Testis (tissue), 2 donors: ENCODE measurements around the gene COL13A1.

Source experiments
- POLR2A ChIP-seq: fragments of 450-650 bp; IDR thresholded peaks from one replicate; pipeline ENCODE4 v1.6.1; 2017; ENCODE audit warnings: antibody characterized with exemption, mild to moderate bottlenecking, moderate library complexity
- TF ChIP-seq, protein P1 (sequence below), 3 experiments: fragments of 450-650 bp in 2 of 3; fragments of 200-600 bp in 1 of 3; sonication (generic) in 1 of 3; IDR thresholded peaks; one replicate each; pipeline ENCODE4 v1.5.1; 2016 to 2019; ENCODE audit warnings: antibody characterized with exemption in 3 of 3, mild to moderate bottlenecking in 2 of 3, moderate library complexity in 1 of 3

DNA sequence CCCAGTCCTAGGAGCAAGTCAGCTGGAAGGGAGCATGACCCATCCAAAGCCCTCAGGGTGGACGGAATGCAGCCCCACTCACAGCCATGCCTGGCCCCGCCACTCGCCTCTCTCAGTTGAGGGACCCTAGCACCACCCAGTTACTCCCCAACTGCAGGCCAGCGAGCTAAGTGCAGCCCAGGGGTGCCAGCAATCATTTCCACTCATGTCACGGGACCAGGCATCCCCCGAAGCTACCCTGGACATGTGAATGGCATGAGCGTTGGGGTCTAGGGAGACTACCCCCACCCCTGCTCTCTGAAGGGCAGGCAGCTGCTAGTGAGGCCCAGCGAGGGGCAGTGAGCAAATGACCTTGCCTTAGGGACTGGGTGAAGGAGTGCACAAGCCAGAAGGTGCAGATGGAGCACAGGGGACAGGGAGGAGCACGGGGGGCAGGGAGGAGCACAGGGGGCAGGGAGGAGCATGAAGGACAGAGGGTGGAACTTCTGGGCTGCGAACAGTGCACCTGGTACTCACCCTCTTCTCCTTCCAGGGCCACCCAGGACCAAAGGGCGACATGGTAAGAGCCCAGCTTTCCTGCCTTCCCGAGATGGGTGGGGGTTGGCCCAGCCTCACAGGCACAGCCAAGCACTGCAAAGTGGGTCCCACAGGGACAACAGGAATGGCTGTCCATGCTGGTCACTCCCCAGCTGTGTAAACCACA is 87.3 kb downstream of the COL13A1 start:
- TF ChIP-seq, protein P1, sequence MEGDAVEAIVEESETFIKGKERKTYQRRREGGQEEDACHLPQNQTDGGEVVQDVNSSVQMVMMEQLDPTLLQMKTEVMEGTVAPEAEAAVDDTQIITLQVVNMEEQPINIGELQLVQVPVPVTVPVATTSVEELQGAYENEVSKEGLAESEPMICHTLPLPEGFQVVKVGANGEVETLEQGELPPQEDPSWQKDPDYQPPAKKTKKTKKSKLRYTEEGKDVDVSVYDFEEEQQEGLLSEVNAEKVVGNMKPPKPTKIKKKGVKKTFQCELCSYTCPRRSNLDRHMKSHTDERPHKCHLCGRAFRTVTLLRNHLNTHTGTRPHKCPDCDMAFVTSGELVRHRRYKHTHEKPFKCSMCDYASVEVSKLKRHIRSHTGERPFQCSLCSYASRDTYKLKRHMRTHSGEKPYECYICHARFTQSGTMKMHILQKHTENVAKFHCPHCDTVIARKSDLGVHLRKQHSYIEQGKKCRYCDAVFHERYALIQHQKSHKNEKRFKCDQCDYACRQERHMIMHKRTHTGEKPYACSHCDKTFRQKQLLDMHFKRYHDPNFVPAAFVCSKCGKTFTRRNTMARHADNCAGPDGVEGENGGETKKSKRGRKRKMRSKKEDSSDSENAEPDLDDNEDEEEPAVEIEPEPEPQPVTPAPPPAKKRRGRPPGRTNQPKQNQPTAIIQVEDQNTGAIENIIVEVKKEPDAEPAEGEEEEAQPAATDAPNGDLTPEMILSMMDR (IDR thresholded peaks at IDR 0.05) = no peak
- no peak for TF ChIP-seq POLR2A
